HG02588 (cell line): ENCODE results near the gene CDC42EP2.
A peak's percentile ranks its signal among the peaks of the same experiment; 100 is the strongest.
"Not testable (repeated sequence)": the region's sequence is repeated elsewhere in the genome, so short reads cannot be mapped to it uniquely, and the experiment has no call there.

Source experiments
- ATAC-seq: cut with Tn5 transposase; IDR thresholded peaks from one replicate; pipeline ENCODE4 v1.9.1; 2021; ENCODE audit warnings: mild to moderate bottlenecking, moderate library complexity; ENCODE audit not compliant: unreplicated experiment

The CDC42EP2 gene

GRCh38 chr11:65317025-65317786, 2.5 kb downstream of the CDC42EP2 start:
- no peak for ATAC-seq

- no peak for ATAC-seq
Observed at GRCh38 chr11:65320386-65321075, 5.9 kb downstream of the CDC42EP2 start.

GRCh38 chr11:65321076-65321475, 6.4 kb downstream of the CDC42EP2 start:
- ATAC-seq: no peak

GRCh38 chr11:65321828-65322485, 7.3 kb downstream of the CDC42EP2 start:
- ATAC-seq: no peak

- no peak for ATAC-seq
Observed at GRCh38 chr11:65323813-65324212, 9.1 kb downstream of the CDC42EP2 start.

GRCh38 chr11:65325435-65325834, 10.8 kb downstream of the CDC42EP2 start:
- no peak for ATAC-seq

GRCh38 chr11:65327021-65327420, 12.4 kb downstream of the CDC42EP2 start:
- no peak for ATAC-seq

- no peak for ATAC-seq
Observed at GRCh38 chr11:65329478-65329877, 14.8 kb downstream of the CDC42EP2 start.

- no peak for ATAC-seq
Observed at GRCh38 chr11:65329944-65330403, 15.3 kb downstream of the CDC42EP2 start.

- ATAC-seq: no peak
Observed at GRCh38 chr11:65330544-65330943, 15.9 kb downstream of the CDC42EP2 start.

GRCh38 chr11:65332591-65332990, 17.9 kb downstream of the CDC42EP2 start:
- ATAC-seq: not testable (repeated sequence)

GRCh38 chr11:65334696-65335295, 20.1 kb downstream of the CDC42EP2 start:
- no peak for ATAC-seq

GRCh38 chr11:65338676-65339075, 24.0 kb downstream of the CDC42EP2 start:
- ATAC-seq: no peak

- ATAC-seq: no peak
Observed at GRCh38 chr11:65340226-65340625, 25.6 kb downstream of the CDC42EP2 start.

GRCh38 chr11:65341856-65342255, 27.2 kb downstream of the CDC42EP2 start:
- ATAC-seq: no peak

GRCh38 chr11:65351511-65351910, 36.8 kb downstream of the CDC42EP2 start:
- no peak for ATAC-seq

- no peak for ATAC-seq
Observed at GRCh38 chr11:65352783-65353182, 38.1 kb downstream of the CDC42EP2 start.

GRCh38 chr11:65353376-65353775, 38.7 kb downstream of the CDC42EP2 start:
- ATAC-seq: no peak

GRCh38 chr11:65353900-65354264, 39.2 kb downstream of the CDC42EP2 start:
- no peak for ATAC-seq

GRCh38 chr11:65354265-65355012, 39.8 kb downstream of the CDC42EP2 start, which contains the start of gene TIGD3:
TSS of gene TIGD3 (plus strand) at chr11:65354751. CDS start at chr11:65355809, 1,058 bp downstream.
- ATAC-seq: peak; percentile 85
